Esophagus muscularis mucosa (tissue), 3 donors: Measurements from ENCODE around the gene SLC51A.

Source experiments
- POLR2A ChIP-seq: fragments of 450-650 bp; IDR thresholded peaks from one replicate; pipeline ENCODE4 v1.6.1; 2017; ENCODE audit warnings: antibody characterized with exemption, moderate library complexity, mild to moderate bottlenecking, low read depth
- POLR2AphosphoS5 ChIP-seq, 2 donors: sonication (generic); formaldehyde crosslinking; IDR thresholded peaks; one replicate each; pipeline ENCODE4 v1.6.1; 2017; ENCODE audit warnings: antibody characterized with exemption in 2 of 2
- TF ChIP-seq, protein P1 (sequence below), 3 experiments: fragments of 200-600 bp in 2 of 3; fragments of 450-650 bp in 1 of 3; sonication (generic) in 2 of 3; IDR thresholded peaks; one replicate each; pipeline ENCODE4 v1.5.1; 2017 to 2019; ENCODE audit warnings: antibody characterized with exemption in 3 of 3, mild to moderate bottlenecking in 2 of 3, moderate library complexity in 1 of 3

- TF ChIP-seq POLR2A, result no peak
- no peak for TF ChIP-seq POLR2AphosphoS5 (IDR thresholded peaks at IDR 0.05)
- TF ChIP-seq, protein P1, sequence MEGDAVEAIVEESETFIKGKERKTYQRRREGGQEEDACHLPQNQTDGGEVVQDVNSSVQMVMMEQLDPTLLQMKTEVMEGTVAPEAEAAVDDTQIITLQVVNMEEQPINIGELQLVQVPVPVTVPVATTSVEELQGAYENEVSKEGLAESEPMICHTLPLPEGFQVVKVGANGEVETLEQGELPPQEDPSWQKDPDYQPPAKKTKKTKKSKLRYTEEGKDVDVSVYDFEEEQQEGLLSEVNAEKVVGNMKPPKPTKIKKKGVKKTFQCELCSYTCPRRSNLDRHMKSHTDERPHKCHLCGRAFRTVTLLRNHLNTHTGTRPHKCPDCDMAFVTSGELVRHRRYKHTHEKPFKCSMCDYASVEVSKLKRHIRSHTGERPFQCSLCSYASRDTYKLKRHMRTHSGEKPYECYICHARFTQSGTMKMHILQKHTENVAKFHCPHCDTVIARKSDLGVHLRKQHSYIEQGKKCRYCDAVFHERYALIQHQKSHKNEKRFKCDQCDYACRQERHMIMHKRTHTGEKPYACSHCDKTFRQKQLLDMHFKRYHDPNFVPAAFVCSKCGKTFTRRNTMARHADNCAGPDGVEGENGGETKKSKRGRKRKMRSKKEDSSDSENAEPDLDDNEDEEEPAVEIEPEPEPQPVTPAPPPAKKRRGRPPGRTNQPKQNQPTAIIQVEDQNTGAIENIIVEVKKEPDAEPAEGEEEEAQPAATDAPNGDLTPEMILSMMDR (IDR thresholded peaks at IDR 0.05), result no peak
These were observed 47.4 kb upstream of the SLC51A start for GRCh38 chr3:196168808-196169391.
